Panc1 (cell line): ENCODE results near the gene STAB1. TPM values are rescaled to one million over a fixed set of nuclear protein-coding genes. Genes with fewer than 3 reads are reported as not detected.

Experiments used
- ATAC-seq: fragments of 200-7000 bp; cut with Tn5 transposase; 2 replicates; pipeline ENCODE4 v1.9.1; 2020; ENCODE audit warnings: mild to moderate bottlenecking, moderate library complexity
- BruUV-seq: library from RNA; stranded (reverse); fragments of 400-500 nt; replicated peaks from 2 replicates; lab custom pipeline; 2021; lab: Mats Ljungman, UMichigan
- CTCF ChIA-PET: fragments of 300-600 bp; sonication (Branson Sonifier 250); formaldehyde crosslinking; loops from one replicate; lab custom pipeline; 2022; ENCODE audit warnings: antibody characterized with exemption; lab: Charles Lee
- POLR2A ChIA-PET: fragments of 300-600 bp; sonication (Branson Sonifier 250); formaldehyde crosslinking; loops from one replicate; lab custom pipeline; 2022; ENCODE audit warnings: antibody characterized with exemption; lab: Charles Lee
- DNase-seq: peaks from one replicate; pipeline ENCODE4 v3.0.0-alpha.2; 2010; ENCODE audit warnings: low read depth, low spot score
- H3K27ac ChIP-seq: 2 replicates; pipeline ENCODE4 v1.5.1; 2011; ENCODE audit warnings: mild to moderate bottlenecking, low read length, inconsistent platforms
- H3K27me3 ChIP-seq: fragments of 200-500 bp; sonication (Bioruptor generic); 2 replicates; pipeline ENCODE4 v1.6.0; 2014; ENCODE audit warnings: low read length, inconsistent platforms; ENCODE audit not compliant: control insufficient read depth, insufficient read depth
- H3K36me3 ChIP-seq: fragments of 200-500 bp; sonication (Bioruptor generic); 2 replicates; pipeline ENCODE4 v1.5.1; 2014; ENCODE audit warnings: inconsistent platforms, mild to moderate bottlenecking, low read length, moderate library complexity; ENCODE audit not compliant: control insufficient read depth, insufficient read depth
- H3K4me1 ChIP-seq: 2 replicates; pipeline ENCODE4 v1.5.1; 2011; ENCODE audit warnings: inconsistent platforms, mild to moderate bottlenecking, low read length, moderate library complexity; ENCODE audit not compliant: control insufficient read depth, insufficient read depth
- H3K4me3 ChIP-seq, 2 experiments: 2 replicates each; pipeline ENCODE4 v1.5.1; 2011 to 2012; ENCODE audit warnings: low read depth in 2 of 2, low read length in 2 of 2, mild to moderate bottlenecking in 2 of 2, inconsistent platforms in 1 of 2, moderate library complexity in 1 of 2
- H3K9me3 ChIP-seq: fragments of 200-500 bp; sonication (Bioruptor generic); 2 replicates; pipeline ENCODE4 v1.5.1; 2014; ENCODE audit warnings: low read depth, mild to moderate bottlenecking, inconsistent platforms, low read length, moderate library complexity; ENCODE audit not compliant: control insufficient read depth, insufficient read depth
- CTCF ChIP-seq: fragments of 450-650 bp; IDR thresholded peaks from 2 replicates; pipeline ENCODE4 v1.5.1; 2017; ENCODE audit warnings: mild to moderate bottlenecking
- POLR2AphosphoS5 ChIP-seq: IDR thresholded peaks from 2 replicates; pipeline ENCODE4 v1.6.1; 2012; ENCODE audit warnings: mild to moderate bottlenecking, low read depth, low read length, moderate library complexity
- REST ChIP-seq, 2 experiments: IDR thresholded peaks; 2 replicates each; pipeline ENCODE4 v1.6.1; 2011 to 2012; ENCODE audit warnings: low read depth in 2 of 2, control low read depth in 1 of 2, low read length in 1 of 2, mild to moderate bottlenecking in 1 of 2, moderate library complexity in 1 of 2; ENCODE audit not compliant: insufficient read depth in 1 of 2
- SIN3A ChIP-seq: IDR thresholded peaks from 2 replicates; pipeline ENCODE4 v1.6.1; 2012; ENCODE audit warnings: low read depth, mild to moderate bottlenecking, low read length, moderate library complexity, borderline replicate concordance; ENCODE audit not compliant: insufficient read depth
- TCF7L2 ChIP-seq: IDR thresholded peaks from 2 replicates; pipeline ENCODE4 v1.6.1; 2011; ENCODE audit warnings: mild to moderate bottlenecking, low read depth, low read length, inconsistent platforms
- in situ Hi-C: cut with HindIII; loops from 2 replicates; pipeline ENCODE4 v1.10.0; 2016; ENCODE audit warnings: low sequenced_read_pairs, low pct_unique_long_range_greater_than_20kb
- intact Hi-C: fragments of 100-400 bp; cut with micrococcal nuclease; formaldehyde crosslinking; loops from one replicate; pipeline ENCODE4 v1.10.0; 2022; ENCODE audit not compliant: unreplicated experiment
- total RNA-seq: library from RNA; stranded (reverse); gene quantifications from one replicate; pipeline ENCODE4 v1.2.1, GENCODE V29; 2021; ENCODE audit not compliant: unreplicated experiment

The STAB1 gene
- total RNA-seq, 1 experiment from 2014 or later, result 0.39 TPM

GRCh38 chr3:52530918-52531826, 36.0 kb downstream of the STAB1 start:
- in situ Hi-C loops, result no loop called here
- intact Hi-C loops, result no loop called here
- H3K36me3 ChIP-seq, result no peaks in the 10 kb centered on the region; the same call in 1 of the 2 replicates
- H3K27me3 ChIP-seq, result no peaks in the 10 kb centered on the region
- no TSS peak for BruUV-seq
- no peak overlapping the region for H3K27ac ChIP-seq
- H3K4me3 ChIP-seq, result no peak overlapping the region
- DNase-seq, result no peak
- no peak for ATAC-seq
- CTCF ChIA-PET, result no interaction called here
- POLR2A ChIA-PET, result no interaction called here
- no peak for TF ChIP-seq TCF7L2
- TF ChIP-seq POLR2AphosphoS5, result no peak
- TF ChIP-seq CTCF, result no peak
- TF ChIP-seq REST (IDR thresholded peaks at IDR 0.05; ENCODE audit: insufficient read depth in 1 of 2, low read depth in 2 of 2, low read length in 1 of 2), result no peak
- no peak for TF ChIP-seq SIN3A
- H3K9me3 ChIP-seq, result no peaks in the 10 kb centered on the region
- H3K4me1 ChIP-seq, result peaks cover 21% of the 10 kb centered on the region

- ChIA-PET CTCF (no interaction called here), POLR2A (no interaction called here)
- BruUV-seq, result TSS peak; percentile 69
- DNase-seq (no peak), ATAC-seq (no peak)
- in situ Hi-C loops, result no loop called here
- intact Hi-C loops, result no loop called here
- Histone ChIP-seq H3K4me1 (peaks cover 21% of the 10 kb centered on the region), H3K36me3 (no peaks in the 10 kb centered on the region; the same call in 1 of the 2 replicates), H3K27ac (no peak overlapping the region), H3K9me3 (no peaks in the 10 kb centered on the region), H3K4me3 (peak overlapping the region; percentile 55 to 63), H3K27me3 (no peaks in the 10 kb centered on the region)
- TF ChIP-seq TCF7L2 (no peak), POLR2AphosphoS5 (no peak), SIN3A (no peak), REST (IDR thresholded peaks at IDR 0.05; ENCODE audit: insufficient read depth in 1 of 2, low read depth in 2 of 2, low read length in 1 of 2) (no peak), CTCF (no peak)
Observed at GRCh38 chr3:52531860-52532516, 36.9 kb downstream of the STAB1 start.
